WTC11 (cell line): ENCODE data around the gene ATG7.

Experiments used
- FOXJ3 ChIP-seq: sonication (generic); formaldehyde crosslinking; IDR thresholded peaks from 2 replicates; pipeline ENCODE4 v1.9.0; 2021; ENCODE audit warnings: missing genetic modification reagents, mild to moderate bottlenecking, borderline replicate concordance
- FOXK1 ChIP-seq: sonication (generic); formaldehyde crosslinking; IDR thresholded peaks from 2 replicates; pipeline ENCODE4 v1.8.0; 2022; ENCODE audit warnings: mild to moderate bottlenecking, moderate library complexity, missing genetic modification reagents
- GABPB1 ChIP-seq: sonication (generic); formaldehyde crosslinking; IDR thresholded peaks from 2 replicates; pipeline ENCODE4 v1.8.1; 2023; ENCODE audit warnings: mild to moderate bottlenecking, missing genetic modification reagents
- GRHL2 ChIP-seq: fragments of 250-450 bp; sonication (Bioruptor Pico); IDR thresholded peaks from 2 replicates; pipeline ENCODE4 v1.8.0; 2022; ENCODE audit warnings: mild to moderate bottlenecking, moderate library complexity; ENCODE audit not compliant: insufficient replicate concordance, severe bottlenecking
- KAT7 ChIP-seq: sonication (generic); formaldehyde crosslinking; IDR thresholded peaks from 2 replicates; pipeline ENCODE4 v1.8.1; 2023; ENCODE audit warnings: missing genetic modification reagents, mild to moderate bottlenecking, borderline replicate concordance
- NR3C1 ChIP-seq: sonication (generic); formaldehyde crosslinking; conservative IDR thresholded peaks from 2 replicates; pipeline ENCODE4 v1.8.1; 2023; ENCODE audit warnings: low read depth, mild to moderate bottlenecking, missing genetic modification reagents
- SP1 ChIP-seq: sonication (generic); formaldehyde crosslinking; conservative IDR thresholded peaks from 2 replicates; pipeline ENCODE4 v1.8.1; 2022; ENCODE audit warnings: missing genetic modification reagents
- ZNF138 ChIP-seq: sonication (generic); formaldehyde crosslinking; conservative IDR thresholded peaks from 2 replicates; pipeline ENCODE4 v1.8.1; 2022; ENCODE audit warnings: mild to moderate bottlenecking, moderate library complexity, missing genetic modification reagents
- ZNF423 ChIP-seq: fragments of 250-450 bp; sonication (Bioruptor Pico); IDR thresholded peaks from 2 replicates; pipeline ENCODE4 v2.1.2; 2022; ENCODE audit warnings: mild to moderate bottlenecking, moderate library complexity
- TF ChIP-seq, protein P1 (sequence below): fragments of 200-600 bp; IDR thresholded peaks from 2 replicates; pipeline ENCODE4 v1.8.0; 2022; ENCODE audit warnings: antibody characterized with exemption
- TF ChIP-seq, protein P2 (sequence below): sonication (generic); formaldehyde crosslinking; IDR thresholded peaks from 2 replicates; pipeline ENCODE4 v1.8.1; 2023; ENCODE audit warnings: mild to moderate bottlenecking, missing genetic modification reagents, moderate library complexity
- TF ChIP-seq, protein P3 (sequence below): sonication (generic); formaldehyde crosslinking; IDR thresholded peaks from 2 replicates; pipeline ENCODE4 v1.8.0; 2022; ENCODE audit warnings: mild to moderate bottlenecking, missing genetic modification reagents
- TF ChIP-seq, protein P4 (sequence below): sonication (generic); formaldehyde crosslinking; IDR thresholded peaks from 2 replicates; pipeline ENCODE4 v1.8.0; 2022; ENCODE audit warnings: mild to moderate bottlenecking, missing genetic modification reagents
- TF ChIP-seq, protein P5 (sequence below): fragments of 250-450 bp; sonication (Bioruptor Pico); IDR thresholded peaks from 2 replicates; pipeline ENCODE4 v1.8.0; 2021; ENCODE audit warnings: mild to moderate bottlenecking

DNA sequence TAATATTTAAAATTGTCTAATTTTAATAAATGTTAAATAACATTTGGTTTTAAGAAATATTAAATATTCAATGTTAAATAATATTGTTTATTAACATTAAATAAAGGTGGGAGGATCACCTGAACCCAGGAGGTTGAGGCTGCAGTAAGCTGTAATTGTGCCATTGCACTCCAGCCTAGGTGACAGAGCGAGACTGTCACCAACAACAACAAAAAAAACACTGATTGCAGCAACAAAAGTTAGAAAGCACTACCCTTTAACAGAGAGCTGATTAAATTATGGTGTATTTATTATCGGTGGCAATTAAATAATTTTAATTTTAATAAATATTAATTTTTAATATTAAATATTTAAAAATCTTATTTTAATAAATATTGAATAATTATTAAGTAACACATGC lies 152.1 kb downstream of the ATG7 start:
- TF ChIP-seq, protein P1, sequence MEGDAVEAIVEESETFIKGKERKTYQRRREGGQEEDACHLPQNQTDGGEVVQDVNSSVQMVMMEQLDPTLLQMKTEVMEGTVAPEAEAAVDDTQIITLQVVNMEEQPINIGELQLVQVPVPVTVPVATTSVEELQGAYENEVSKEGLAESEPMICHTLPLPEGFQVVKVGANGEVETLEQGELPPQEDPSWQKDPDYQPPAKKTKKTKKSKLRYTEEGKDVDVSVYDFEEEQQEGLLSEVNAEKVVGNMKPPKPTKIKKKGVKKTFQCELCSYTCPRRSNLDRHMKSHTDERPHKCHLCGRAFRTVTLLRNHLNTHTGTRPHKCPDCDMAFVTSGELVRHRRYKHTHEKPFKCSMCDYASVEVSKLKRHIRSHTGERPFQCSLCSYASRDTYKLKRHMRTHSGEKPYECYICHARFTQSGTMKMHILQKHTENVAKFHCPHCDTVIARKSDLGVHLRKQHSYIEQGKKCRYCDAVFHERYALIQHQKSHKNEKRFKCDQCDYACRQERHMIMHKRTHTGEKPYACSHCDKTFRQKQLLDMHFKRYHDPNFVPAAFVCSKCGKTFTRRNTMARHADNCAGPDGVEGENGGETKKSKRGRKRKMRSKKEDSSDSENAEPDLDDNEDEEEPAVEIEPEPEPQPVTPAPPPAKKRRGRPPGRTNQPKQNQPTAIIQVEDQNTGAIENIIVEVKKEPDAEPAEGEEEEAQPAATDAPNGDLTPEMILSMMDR: no peak
- no peak for TF ChIP-seq ZNF138
- TF ChIP-seq, protein P2, sequence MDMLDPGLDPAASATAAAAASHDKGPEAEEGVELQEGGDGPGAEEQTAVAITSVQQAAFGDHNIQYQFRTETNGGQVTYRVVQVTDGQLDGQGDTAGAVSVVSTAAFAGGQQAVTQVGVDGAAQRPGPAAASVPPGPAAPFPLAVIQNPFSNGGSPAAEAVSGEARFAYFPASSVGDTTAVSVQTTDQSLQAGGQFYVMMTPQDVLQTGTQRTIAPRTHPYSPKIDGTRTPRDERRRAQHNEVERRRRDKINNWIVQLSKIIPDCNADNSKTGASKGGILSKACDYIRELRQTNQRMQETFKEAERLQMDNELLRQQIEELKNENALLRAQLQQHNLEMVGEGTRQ (CRISPR knock-in tag): no peak
- TF ChIP-seq, protein P3, sequence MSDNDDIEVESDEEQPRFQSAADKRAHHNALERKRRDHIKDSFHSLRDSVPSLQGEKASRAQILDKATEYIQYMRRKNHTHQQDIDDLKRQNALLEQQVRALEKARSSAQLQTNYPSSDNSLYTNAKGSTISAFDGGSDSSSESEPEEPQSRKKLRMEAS (CRISPR knock-in tag): no peak
- TF ChIP-seq SP1 (CRISPR knock-in tag): no peak
- TF ChIP-seq FOXJ3 (CRISPR knock-in tag): no peak
- TF ChIP-seq, protein P4, sequence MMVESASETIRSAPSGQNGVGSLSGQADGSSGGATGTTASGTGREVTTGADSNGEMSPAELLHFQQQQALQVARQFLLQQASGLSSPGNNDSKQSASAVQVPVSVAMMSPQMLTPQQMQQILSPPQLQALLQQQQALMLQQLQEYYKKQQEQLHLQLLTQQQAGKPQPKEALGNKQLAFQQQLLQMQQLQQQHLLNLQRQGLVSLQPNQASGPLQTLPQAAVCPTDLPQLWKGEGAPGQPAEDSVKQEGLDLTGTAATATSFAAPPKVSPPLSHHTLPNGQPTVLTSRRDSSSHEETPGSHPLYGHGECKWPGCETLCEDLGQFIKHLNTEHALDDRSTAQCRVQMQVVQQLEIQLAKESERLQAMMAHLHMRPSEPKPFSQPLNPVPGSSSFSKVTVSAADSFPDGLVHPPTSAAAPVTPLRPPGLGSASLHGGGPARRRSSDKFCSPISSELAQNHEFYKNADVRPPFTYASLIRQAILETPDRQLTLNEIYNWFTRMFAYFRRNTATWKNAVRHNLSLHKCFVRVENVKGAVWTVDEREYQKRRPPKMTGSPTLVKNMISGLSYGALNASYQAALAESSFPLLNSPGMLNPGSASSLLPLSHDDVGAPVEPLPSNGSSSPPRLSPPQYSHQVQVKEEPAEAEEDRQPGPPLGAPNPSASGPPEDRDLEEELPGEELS: no peak
- TF ChIP-seq, protein P5, sequence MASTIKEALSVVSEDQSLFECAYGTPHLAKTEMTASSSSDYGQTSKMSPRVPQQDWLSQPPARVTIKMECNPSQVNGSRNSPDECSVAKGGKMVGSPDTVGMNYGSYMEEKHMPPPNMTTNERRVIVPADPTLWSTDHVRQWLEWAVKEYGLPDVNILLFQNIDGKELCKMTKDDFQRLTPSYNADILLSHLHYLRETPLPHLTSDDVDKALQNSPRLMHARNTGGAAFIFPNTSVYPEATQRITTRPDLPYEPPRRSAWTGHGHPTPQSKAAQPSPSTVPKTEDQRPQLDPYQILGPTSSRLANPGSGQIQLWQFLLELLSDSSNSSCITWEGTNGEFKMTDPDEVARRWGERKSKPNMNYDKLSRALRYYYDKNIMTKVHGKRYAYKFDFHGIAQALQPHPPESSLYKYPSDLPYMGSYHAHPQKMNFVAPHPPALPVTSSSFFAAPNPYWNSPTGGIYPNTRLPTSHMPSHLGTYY (CRISPR knock-in tag): no peak
- no peak for TF ChIP-seq KAT7 (CRISPR knock-in tag)
- TF ChIP-seq FOXK1 (CRISPR knock-in tag): no peak
- TF ChIP-seq GABPB1 (CRISPR knock-in tag): no peak
- no peak for TF ChIP-seq NR3C1
- TF ChIP-seq ZNF423 (CRISPR knock-in tag): no peak
- no peak for TF ChIP-seq GRHL2 (CRISPR knock-in tag)
